Right cardiac atrium (tissue), 5 donors: ENCODE results near the gene ARHGEF39. TPM values are rescaled to one million over a fixed set of nuclear protein-coding genes. Genes with fewer than 3 reads are reported as not detected.
A peak's percentile ranks its signal among the peaks of the same experiment; 100 is the strongest.

ENCODE experiments used
- ATAC-seq, 2 donors: fragments of 200-7000 bp; cut with Tn5 transposase; one replicate each; pipeline versions ENCODE4 v1.8.0 to v1.9.1; 2020; ENCODE audit warnings: moderate library complexity in 2 of 2, mild to moderate bottlenecking in 1 of 2
- DNase-seq, 3 donors: peaks; one replicate each; pipeline ENCODE4 v3.0.0-alpha.2; 2020
- H3K27ac ChIP-seq: one replicate; pipeline ENCODE4 v1.5.1; 2013; ENCODE audit warnings: mild to moderate bottlenecking, low read length, control low read depth, moderate library complexity
- H3K27me3 ChIP-seq: one replicate; pipeline ENCODE4 v1.6.1; 2013; ENCODE audit not compliant: control insufficient read depth, insufficient read depth
- H3K4me1 ChIP-seq: one replicate; pipeline ENCODE4 v1.6.1; 2013; ENCODE audit warnings: low read length; ENCODE audit not compliant: control insufficient read depth, insufficient read depth
- H3K4me3 ChIP-seq: one replicate; pipeline ENCODE4 v1.5.1; 2013; ENCODE audit warnings: low read length, control low read depth
- H3K9me3 ChIP-seq: one replicate; pipeline ENCODE4 v1.6.1; 2013; ENCODE audit warnings: low read length; ENCODE audit not compliant: control insufficient read depth
- WGBS: extraction: QIAGEN DNeasy Blood & Tissue Kit; methylation state at CpG from one replicate; pipeline ENCODE4 v1.1.7; 2013; 5-methylcytosine and 5-hydroxymethylcytosine counted together
- intact Hi-C, 4 donors: fragments of 100-400 bp; cut with DNase I; formaldehyde crosslinking; loops; one replicate each; pipeline versions ENCODE4 v1.11.0 to v1.14.0; 2022 to 2023
- polyA plus RNA-seq: library from polyadenylated mRNA; stranded (reverse); fragments of 200-250 nt; gene quantifications from one replicate; pipeline ENCODE4 v1.2.3, GENCODE V29; 2013
- total RNA-seq, 4 donors: library from RNA; stranded (reverse); fragmentation: NEBNext Ultra II Directional; extraction: Animal tissue kit (Norgen Biotek cat#: 25700); gene quantifications; one replicate each; pipeline ENCODE4 v1.2.1, GENCODE V29; 2021
- donor health status: healthy with polysubstance abuse.
- donor health status: DM: no; HTN: yes; CAD: no.
- donor health status: DM: no; HTN: no; CAD: no.
- donor health status: DM: no; HTN: yes; CAD: no; lungs with severe emphysema.
- donor health status: DM: yes; HTN: yes; CAD: no.

Gene ARHGEF39
- total and polyA plus RNA-seq, 5 donors, result 0.29 to 0.52 (median 0.42) TPM; not detected in 1

DNA sequence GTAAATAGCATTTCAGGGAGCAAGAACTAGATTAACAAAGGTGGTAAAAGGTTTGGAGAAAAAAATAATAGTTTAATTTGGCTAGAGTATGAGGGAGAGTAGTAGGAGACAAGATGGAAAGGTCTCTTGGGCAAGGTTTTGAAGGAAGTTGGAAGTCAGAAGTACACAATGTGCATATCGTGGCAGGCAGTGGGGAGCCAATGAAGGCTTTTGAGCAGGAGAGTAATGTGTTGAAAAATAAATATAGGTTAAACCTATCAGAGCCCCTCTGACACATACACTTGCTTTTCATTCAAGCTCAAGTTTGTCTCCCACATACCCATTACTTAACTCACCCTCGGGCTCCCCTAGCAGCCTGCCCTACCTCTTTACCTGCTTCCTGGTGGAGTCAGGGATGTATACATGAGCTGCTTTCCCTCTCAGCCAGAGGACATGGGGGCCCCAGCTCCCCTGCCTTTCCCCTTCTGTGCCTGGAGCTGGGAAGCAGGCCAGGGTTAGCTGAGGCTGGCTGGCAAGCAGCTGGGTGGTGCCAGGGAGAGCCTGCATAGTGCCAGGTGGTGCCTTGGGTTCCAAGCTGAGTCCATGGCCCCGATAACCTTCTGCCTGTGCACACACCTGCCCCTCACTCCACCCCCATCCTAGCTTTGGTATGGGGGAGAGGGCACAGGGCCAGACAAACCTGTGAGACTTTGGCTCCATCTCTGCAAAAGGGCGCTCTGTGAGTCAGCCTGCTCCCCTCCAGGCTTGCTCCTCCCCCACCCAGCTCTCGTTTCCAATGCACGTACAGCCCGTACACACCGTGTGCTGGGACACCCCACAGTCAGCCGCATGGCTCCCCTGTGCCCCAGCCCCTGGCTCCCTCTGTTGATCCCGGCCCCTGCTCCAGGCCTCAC is 8.4 kb upstream of the ARHGEF39 start, which contains the start of gene CA9:
TSS of gene CA9 (plus strand) at position 797 of the 893 bp plus-strand sequence. CDS start at position 829, 32 bp downstream.
- ATAC-seq (peak; percentile 36 to 46), DNase-seq (peak in 1 of 3 donors; percentile 55)
- Histone ChIP-seq H3K27me3 (no peaks in the 10 kb centered on the region), H3K4me1 (peaks cover 6% of the 10 kb centered on the region), H3K9me3 (no peaks in the 10 kb centered on the region), H3K27ac (no peak within 1 kb of the TSS), H3K4me3 (no peak within 1 kb of the TSS)
- WGBS, result 55% methylated on average over 10 of the region's 10 CpGs
- intact Hi-C loops, result no loop called here

DNA sequence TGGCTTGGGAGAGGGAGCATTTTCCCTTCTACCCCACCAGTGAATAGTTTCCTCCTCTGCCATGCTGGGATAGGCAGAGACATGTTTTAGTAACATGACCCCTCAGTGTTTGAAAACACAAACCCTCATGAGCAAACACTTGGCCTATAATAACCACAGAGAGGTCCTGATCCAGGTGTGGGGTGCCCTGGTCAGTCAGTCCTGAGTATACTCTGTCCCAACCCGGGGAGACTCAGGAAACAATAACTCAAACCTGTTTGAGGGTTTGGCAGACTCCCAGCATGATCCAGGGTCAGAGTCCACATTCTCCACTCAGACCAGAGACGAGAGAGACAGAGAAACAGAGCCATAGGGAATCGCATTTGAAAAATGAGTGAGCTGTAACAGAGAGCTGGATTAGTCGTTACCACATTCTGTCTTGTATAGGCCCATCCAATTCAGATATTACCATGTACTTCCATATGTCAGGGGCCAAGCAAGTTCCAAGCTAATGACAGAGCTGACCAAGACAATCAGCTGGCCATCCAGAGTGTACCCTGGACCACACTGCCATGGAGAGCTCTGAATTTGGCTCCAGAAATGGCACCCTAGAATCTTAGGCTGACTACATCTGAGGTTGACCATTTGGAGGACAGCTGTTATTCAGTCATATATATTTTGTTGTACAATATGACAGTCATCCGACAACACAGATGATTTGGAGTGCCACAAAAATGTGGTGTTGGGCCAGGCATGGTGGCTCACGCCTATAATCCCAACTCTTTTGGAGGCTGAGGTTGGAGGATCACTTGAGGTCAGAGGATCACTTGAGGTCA is 4.5 kb upstream of the ARHGEF39 start:
- Histone ChIP-seq H3K27me3 (no peaks in the 10 kb centered on the region), H3K9me3 (no peaks in the 10 kb centered on the region), H3K27ac (no peak overlapping the region), H3K4me1 (no peaks in the 10 kb centered on the region), H3K4me3 (no peak overlapping the region)
- 74% methylated on average over 6 of the region's 6 CpGs for WGBS
- intact Hi-C loops, result loop anchor here in 1 of 4 donors (10.0 kb wide), 1 partner anchor 55 kb away; no protein-coding TSS in a partner anchor
- ATAC-seq (no peak), DNase-seq (no peak)

DNA sequence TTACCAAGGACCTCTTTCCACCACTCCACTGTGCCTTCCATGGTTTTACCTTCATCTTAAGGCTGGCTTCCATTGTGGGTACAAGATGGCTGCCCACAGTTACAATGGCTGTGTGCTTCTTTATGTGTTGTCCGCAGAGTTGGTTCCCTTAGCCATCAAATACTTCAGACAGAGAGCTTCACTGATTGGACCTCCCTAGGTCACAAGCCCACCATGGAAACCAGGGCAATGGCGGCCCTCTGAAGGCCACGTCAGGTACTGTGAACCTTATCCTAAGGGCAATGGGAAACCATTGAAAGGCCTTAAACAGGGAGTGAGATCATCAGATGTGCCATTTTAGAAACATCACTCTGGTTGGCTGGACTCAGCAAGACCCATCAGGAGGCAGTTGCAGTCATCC is 2.9 kb upstream of the ARHGEF39 start:
- 97% methylated on average over 3 of the region's 3 CpGs for WGBS
- Histone ChIP-seq H3K27ac (no peak overlapping the region), H3K9me3 (no peaks in the 10 kb centered on the region), H3K4me1 (no peaks in the 10 kb centered on the region), H3K27me3 (no peaks in the 10 kb centered on the region), H3K4me3 (no peak overlapping the region)
- DNase-seq, result no peak
- intact Hi-C loops, result loop anchor here in 1 of 4 donors (10.0 kb wide), 1 partner anchor 57 kb away; no protein-coding TSS in a partner anchor
- no peak for ATAC-seq

DNA sequence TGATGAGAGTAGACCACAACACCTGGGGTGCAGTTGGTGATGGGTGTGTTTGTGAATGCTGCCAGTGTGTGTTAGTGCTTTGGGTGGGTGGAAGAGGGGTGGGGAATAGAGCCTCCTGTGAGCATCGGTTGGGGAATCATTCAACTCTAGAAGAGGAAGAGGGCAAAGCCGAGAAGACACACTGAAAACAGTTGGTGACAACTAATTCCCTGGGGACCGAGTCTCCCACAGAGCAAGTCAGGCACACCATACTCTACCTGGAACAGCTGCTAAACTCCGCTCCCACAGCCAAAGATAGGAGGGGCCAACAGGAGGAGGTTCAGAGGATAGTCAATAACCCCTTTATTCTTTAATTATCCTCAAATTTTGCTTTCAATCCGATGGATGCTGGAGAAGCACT is 1.6 kb upstream of the ARHGEF39 start:
- no peak overlapping the region for H3K27ac ChIP-seq
- WGBS, result 90% methylated on average over 5 of the region's 5 CpGs
- intact Hi-C loops, result loop anchor here in 1 of 4 donors (10.0 kb wide), 1 partner anchor 58 kb away; no protein-coding TSS in a partner anchor
- no peaks in the 10 kb centered on the region for H3K4me1 ChIP-seq
- no peak overlapping the region for H3K4me3 ChIP-seq
- no peaks in the 10 kb centered on the region for H3K27me3 ChIP-seq
- no peaks in the 10 kb centered on the region for H3K9me3 ChIP-seq
- ATAC-seq, result no peak
- no peak for DNase-seq

DNA sequence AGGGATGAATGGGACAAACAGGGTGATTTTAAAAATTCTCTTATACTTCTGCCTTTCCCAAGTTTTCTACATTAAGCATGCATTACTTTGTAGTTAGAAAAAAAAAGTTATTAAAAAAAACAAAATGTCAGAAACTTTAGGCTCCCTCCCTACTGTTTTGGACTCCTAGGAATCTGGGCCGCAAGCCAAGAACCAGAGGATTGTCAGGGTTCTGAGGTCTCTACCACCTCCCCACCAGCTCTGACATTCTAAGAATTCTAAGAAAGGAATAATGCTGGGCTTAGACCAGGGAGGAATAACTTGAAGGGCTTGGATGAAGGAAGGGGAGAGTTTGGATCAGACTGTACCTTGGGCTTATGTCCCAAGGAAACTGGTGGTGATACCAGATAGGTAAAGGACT is 1.1 kb upstream of the ARHGEF39 start:
- no peaks in the 10 kb centered on the region for H3K4me1 ChIP-seq
- 60% methylated on average over 1 of the region's 1 CpG for WGBS
- no peak overlapping the region for H3K4me3 ChIP-seq
- no peak for DNase-seq
- no peak overlapping the region for H3K27ac ChIP-seq
- H3K9me3 ChIP-seq, result no peaks in the 10 kb centered on the region
- intact Hi-C loops, result loop anchor here in 1 of 4 donors (10.0 kb wide), 1 partner anchor 59 kb away; no protein-coding TSS in a partner anchor
- ATAC-seq, result no peak
- no peaks in the 10 kb centered on the region for H3K27me3 ChIP-seq

DNA sequence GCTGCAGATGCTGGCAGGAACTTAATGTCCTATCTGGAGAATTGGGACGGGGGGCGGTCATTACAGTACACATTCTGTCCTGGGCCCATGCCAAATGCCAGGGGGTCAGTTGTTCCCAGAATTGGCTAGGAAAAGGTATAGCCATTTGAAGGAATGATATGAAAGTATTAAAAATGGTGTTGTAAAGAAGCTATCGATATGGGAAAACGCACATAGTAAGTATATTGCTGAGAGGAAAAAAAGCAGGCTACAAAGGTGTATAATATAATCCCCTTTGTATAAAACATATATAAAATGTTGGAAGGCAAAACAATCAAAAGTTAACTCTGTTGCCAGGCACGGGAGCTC is 450 bp upstream of the ARHGEF39 start:
- ATAC-seq (no peak), DNase-seq (no peak)
- Histone ChIP-seq H3K27ac (peak overlapping the region; percentile 26), H3K9me3 (no peaks in the 10 kb centered on the region), H3K4me3 (peak overlapping the region; percentile 48), H3K27me3 (no peaks in the 10 kb centered on the region), H3K4me1 (no peaks in the 10 kb centered on the region)
- whole genome bisulfite sequencing, result 29% methylated on average over 5 of the region's 5 CpGs
- intact Hi-C loops, result loop anchor here in 1 of 4 donors (10.0 kb wide), 1 partner anchor 59 kb away; no protein-coding TSS in a partner anchor

DNA sequence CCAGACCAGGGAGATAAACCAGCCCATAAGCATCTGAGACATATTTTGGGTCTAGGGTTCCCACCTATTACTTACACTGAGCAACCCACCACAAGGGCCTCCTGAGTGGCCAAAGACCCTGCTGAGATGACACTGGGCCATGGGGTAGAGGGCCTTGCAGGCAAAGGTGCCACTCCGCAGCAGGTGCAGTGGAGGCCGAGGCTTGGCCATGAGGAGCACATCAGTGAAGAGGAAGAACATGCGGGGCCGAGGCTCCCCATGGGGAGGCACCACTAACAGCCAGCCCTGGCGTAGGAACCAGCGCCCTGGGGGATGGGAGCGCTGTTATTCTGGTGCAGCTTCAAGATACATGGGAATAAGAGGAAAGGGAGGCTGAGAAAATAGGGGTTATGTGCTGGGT is 2.6 kb downstream of the ARHGEF39 start:
- no peak for ATAC-seq
- WGBS, result 87% methylated on average over 7 of the region's 7 CpGs
- no peak for DNase-seq
- H3K9me3 ChIP-seq, result no peaks in the 10 kb centered on the region
- no peak overlapping the region for H3K27ac ChIP-seq
- intact Hi-C loops, result loop anchor here in 3 of 4 donors (5.0 to 10.0 kb wide), 3 partner anchors 35 to 70 kb away; partner anchors contain the start of genes CREB3 (in 2 of the 3) and TLN1 (in 2 of the 3)
- no peaks in the 10 kb centered on the region for H3K4me1 ChIP-seq
- H3K27me3 ChIP-seq, result no peaks in the 10 kb centered on the region
- no peak overlapping the region for H3K4me3 ChIP-seq

DNA sequence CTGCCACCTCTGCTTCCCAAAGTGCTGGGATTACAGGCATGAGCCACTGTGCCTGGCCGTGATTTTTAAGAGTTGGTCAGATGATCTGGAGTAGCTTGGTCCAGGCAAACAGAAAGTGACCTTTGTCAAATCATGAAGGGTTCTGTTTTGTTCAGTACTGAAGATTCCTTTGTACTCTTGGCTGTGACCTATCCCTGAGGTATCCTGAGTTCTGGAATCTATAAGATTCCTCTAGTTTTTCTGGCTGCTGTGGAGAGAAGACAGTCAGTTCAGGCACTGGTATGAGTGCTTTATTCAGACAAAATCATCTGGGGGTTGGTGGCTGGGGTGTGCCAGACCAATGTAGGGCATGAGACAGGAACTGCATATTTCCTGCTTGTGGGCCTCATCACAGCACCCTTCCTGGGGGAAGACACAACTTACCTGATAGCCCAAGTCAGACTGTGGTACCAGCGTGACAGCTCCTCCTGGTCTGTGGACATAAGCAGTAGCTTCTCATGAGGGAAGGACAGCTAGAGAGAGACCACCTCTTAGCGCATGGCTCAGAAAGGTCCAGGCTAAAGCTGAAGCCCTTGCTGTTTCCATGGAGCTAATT is 3.1 kb downstream of the ARHGEF39 start:
- ATAC-seq, result no peak
- no peak for DNase-seq
- H3K9me3 ChIP-seq, result no peaks in the 10 kb centered on the region
- intact Hi-C loops, result loop anchor here in 3 of 4 donors (5.0 to 10.0 kb wide), 3 partner anchors 35 to 70 kb away; partner anchors contain the start of genes CREB3 (in 2 of the 3) and TLN1 (in 2 of the 3)
- H3K4me1 ChIP-seq, result no peaks in the 10 kb centered on the region
- 69% methylated on average over 3 of the region's 3 CpGs for WGBS
- no peaks in the 10 kb centered on the region for H3K27me3 ChIP-seq
- H3K4me3 ChIP-seq, result no peak overlapping the region
- peak overlapping the region; percentile 48 for H3K27ac ChIP-seq

DNA sequence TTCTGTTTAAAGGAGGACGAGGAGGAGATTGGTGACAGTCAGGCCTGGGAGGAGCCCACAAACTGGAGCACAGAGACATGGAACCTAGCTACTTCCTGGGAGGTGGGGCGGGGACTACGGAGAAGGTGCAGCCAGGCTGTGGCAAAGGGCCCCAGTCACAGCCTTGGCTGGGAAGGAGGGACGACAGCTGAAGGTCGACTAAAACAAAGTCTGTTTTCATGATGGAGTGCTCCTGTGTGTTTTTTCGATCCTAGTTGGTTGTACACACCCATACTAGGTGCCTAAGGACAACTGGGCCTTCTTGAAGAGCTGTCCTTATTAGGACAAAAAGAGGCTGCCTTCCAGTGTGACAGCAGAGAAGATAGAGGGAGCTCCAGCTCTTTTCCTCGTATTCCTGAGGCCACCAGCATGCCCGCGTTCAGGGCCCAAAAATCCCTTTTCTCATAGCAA is 4.0 kb downstream of the ARHGEF39 start:
- DNase-seq, result no peak
- H3K4me3 ChIP-seq, result no peak overlapping the region
- intact Hi-C loops, result loop anchor here in 3 of 4 donors (5.0 to 10.0 kb wide), 3 partner anchors 36 to 71 kb away; partner anchors contain the start of genes CREB3 (in 2 of the 3) and TLN1 (in 2 of the 3)
- H3K4me1 ChIP-seq, result no peaks in the 10 kb centered on the region
- H3K27ac ChIP-seq, result peak overlapping the region; percentile 50
- H3K27me3 ChIP-seq, result no peaks in the 10 kb centered on the region
- 49% methylated on average over 9 of the region's 9 CpGs for WGBS
- ATAC-seq, result no peak
- H3K9me3 ChIP-seq, result no peaks in the 10 kb centered on the region

DNA sequence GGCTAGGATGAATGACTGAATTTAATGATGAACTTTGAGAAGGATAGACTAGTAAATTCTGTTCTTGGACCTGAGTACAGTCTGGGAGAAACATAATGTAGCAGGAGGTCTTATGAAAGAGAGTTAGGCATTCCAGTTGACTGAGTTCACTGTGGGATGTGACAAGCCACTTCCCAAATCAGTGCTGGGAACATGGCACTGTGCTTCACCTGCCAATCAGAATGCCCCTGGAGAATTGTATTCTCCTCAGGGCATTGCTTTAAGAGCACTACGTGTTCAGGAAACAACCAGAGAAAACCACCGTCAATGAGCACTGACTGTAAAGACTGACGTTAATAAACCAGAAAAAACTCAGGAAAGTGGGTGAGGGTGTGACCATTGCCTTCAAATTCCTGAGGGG is 5.7 kb downstream of the ARHGEF39 start:
- intact Hi-C loops, result loop anchor here in 1 of 4 donors (5.0 kb wide), 1 partner anchor 88 kb away; the partner anchor contains the start of genes GBA2 and RGP1
- H3K4me3 ChIP-seq, result peak overlapping the region; percentile 85
- WGBS, result 38% methylated on average over 3 of the region's 3 CpGs
- ATAC-seq (peak in 1 of 2 donors; percentile 0), DNase-seq (no peak)
- no peaks in the 10 kb centered on the region for H3K4me1 ChIP-seq
- H3K27ac ChIP-seq, result peak overlapping the region; percentile 66
- H3K9me3 ChIP-seq, result no peaks in the 10 kb centered on the region
- no peaks in the 10 kb centered on the region for H3K27me3 ChIP-seq
